Measurements from ENCODE around the gene RNF148. TPM values are rescaled to one million over a fixed set of nuclear protein-coding genes. Genes with fewer than 3 reads are reported as not detected.

RNF148 gene
- total and polyA plus RNA-seq, 7 donors: 0.09 to 1.4 (median 0.79) TPM; not detected in 3

DNA sequence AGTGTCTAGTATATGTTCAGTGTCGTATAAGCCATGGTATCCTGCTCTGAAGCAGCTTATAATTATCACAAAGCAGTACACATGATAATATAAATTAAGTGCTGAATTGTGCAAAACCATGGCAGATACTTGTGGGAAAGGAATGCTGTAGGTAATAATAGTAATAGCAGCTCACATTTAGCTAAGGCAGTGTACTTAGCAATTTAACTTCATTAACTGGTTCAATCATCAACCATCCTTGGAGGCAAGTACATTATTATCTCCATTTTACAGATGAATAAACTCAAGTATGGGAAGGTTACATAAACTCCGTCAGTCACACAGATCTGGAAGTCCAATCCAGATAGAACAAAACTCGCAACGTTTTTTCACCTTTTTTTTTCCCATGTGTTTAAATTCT is 21.6 kb upstream of the RNF148 start:
- TF ChIP-seq POLR2AphosphoS5 (IDR thresholded peaks at IDR 0.05): no peak
- TF ChIP-seq EP300 (IDR thresholded peaks at IDR 0.05): no peak
- TF ChIP-seq, protein P1, sequence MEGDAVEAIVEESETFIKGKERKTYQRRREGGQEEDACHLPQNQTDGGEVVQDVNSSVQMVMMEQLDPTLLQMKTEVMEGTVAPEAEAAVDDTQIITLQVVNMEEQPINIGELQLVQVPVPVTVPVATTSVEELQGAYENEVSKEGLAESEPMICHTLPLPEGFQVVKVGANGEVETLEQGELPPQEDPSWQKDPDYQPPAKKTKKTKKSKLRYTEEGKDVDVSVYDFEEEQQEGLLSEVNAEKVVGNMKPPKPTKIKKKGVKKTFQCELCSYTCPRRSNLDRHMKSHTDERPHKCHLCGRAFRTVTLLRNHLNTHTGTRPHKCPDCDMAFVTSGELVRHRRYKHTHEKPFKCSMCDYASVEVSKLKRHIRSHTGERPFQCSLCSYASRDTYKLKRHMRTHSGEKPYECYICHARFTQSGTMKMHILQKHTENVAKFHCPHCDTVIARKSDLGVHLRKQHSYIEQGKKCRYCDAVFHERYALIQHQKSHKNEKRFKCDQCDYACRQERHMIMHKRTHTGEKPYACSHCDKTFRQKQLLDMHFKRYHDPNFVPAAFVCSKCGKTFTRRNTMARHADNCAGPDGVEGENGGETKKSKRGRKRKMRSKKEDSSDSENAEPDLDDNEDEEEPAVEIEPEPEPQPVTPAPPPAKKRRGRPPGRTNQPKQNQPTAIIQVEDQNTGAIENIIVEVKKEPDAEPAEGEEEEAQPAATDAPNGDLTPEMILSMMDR (IDR thresholded peaks at IDR 0.05): no peak
- TF ChIP-seq POLR2A (IDR thresholded peaks at IDR 0.05): no peak
- no peak overlapping the region for H3K27ac ChIP-seq
- DNase-seq: no peak

DNA sequence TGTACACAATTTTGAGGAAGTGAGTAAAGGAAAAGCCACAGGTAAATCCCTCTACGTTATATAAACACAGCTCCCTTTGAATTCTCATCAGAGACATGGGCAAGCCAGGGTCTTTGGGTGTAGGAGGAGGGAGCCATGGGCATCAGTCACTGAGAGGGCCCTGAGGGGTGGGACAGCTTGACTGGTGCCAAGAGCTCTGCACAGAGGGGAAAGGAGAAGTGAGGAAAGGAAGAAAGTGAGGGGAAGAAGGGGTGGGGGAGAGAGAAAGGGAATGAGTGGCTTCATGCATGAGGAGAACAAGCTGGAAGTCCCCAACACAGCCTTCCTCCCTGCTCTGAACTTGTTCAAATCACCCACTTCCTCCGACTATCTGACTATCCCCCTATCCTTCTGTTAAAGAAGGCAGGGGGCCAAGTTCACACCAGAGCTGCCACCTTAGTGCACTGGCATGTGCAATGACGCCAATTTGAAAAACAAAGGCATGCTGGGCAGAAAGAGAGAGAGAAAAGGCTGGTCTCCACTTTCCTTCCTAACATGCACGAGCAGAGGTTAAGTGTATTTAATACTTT is 16.4 kb upstream of the RNF148 start:
- WGBS, 2 donors: 70 to 71% methylated on average over 4 of the region's 4 CpGs

More for the DNA sequence above, 21.6 kb upstream of the RNF148 start:
- intact Hi-C loops (cut with DNase I): no loop called here
- H3K9me3 ChIP-seq: no peaks in the 10 kb centered on the region
- H3K27me3 ChIP-seq: no peaks in the 10 kb centered on the region
- H3K4me3 ChIP-seq: no peak overlapping the region
- H3K4me1 ChIP-seq: no peaks in the 10 kb centered on the region
- WGBS, 2 donors: 88 to 92% methylated on average over 4 of the region's 4 CpGs
- no peaks in the 10 kb centered on the region for H3K36me3 ChIP-seq

DNA sequence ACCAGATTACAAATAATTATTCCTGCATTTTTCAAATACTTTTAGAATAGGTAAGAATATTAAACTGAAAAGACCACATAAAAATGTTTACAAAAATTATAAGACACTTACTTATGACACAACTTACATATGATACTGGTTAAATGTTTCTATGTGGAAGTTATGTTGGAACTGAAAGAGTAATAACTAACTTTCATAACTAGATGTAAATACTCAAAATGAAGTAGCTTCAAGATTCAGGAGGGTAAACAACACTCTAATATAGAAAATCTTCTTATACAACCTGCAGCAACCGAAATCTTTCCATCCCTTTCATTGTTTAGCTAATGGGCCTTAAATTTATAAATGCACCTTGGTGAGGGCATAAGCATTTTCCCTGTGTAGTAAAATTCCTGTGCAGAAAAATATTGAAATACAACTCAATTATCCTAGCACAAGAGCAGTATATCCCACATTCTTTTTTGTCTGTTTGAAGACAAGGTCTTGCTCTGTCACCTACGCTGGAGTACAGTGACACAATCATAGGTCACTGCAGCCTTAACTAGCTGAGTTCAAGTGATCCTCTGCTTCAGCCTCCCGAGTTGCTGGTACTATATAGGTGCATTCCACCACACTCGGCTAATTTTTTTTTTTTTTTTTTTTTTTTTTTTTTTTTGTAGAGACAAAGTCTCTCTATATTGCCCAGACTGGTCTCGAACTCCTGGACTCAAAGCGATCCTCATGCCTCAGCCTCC is 14.8 kb upstream of the RNF148 start:
- intact Hi-C loops (cut with DNase I): no loop called here
- H3K4me1 ChIP-seq: no peaks in the 10 kb centered on the region
- DNase-seq: no peak
- H3K4me3 ChIP-seq: no peak overlapping the region
- H3K9me3 ChIP-seq: no peaks in the 10 kb centered on the region
- H3K36me3 ChIP-seq: no peaks in the 10 kb centered on the region
- 91 to 95% methylated on average over 6 of the region's 6 CpGs for WGBS, 2 donors
- no peaks in the 10 kb centered on the region for H3K27me3 ChIP-seq
- no peak overlapping the region for H3K27ac ChIP-seq
- TF ChIP-seq EP300 (IDR thresholded peaks at IDR 0.05) (no peak), POLR2A (IDR thresholded peaks at IDR 0.05) (no peak), POLR2AphosphoS5 (IDR thresholded peaks at IDR 0.05) (no peak)
- TF ChIP-seq, protein P1 (IDR thresholded peaks at IDR 0.05): no peak

More for the DNA sequence above, 16.4 kb upstream of the RNF148 start:
- TF ChIP-seq POLR2AphosphoS5 (IDR thresholded peaks at IDR 0.05) (no peak), POLR2A (IDR thresholded peaks at IDR 0.05) (no peak), EP300 (IDR thresholded peaks at IDR 0.05) (no peak)
- TF ChIP-seq, protein P1 (IDR thresholded peaks at IDR 0.05): no peak
- H3K9me3 ChIP-seq: no peaks in the 10 kb centered on the region
- no peak overlapping the region for H3K4me3 ChIP-seq
- no peaks in the 10 kb centered on the region for H3K27me3 ChIP-seq
- no peak for DNase-seq
- H3K27ac ChIP-seq: no peak overlapping the region
- intact Hi-C loops (cut with DNase I): no loop called here
- no peaks in the 10 kb centered on the region for H3K36me3 ChIP-seq
- H3K4me1 ChIP-seq: no peaks in the 10 kb centered on the region

DNA sequence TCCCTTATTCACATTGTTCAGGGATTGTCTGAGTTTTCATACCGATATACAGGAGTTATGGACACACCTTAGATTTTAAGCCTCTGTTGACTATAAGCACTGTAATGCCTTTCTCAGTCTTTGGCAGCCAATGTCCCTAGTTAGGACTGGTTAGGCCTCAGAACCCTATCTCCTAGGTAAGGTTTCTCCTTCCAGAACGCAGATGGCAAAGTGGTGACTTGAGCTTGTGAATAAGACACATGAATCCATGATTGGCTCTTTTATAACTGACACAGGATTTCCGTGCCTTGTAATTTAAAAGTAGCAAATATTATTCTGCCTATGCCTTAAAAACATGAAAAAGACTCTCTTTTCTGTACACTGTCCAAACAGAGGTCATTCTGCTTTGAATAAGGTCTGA is 12.5 kb upstream of the RNF148 start:
- no peak for TF ChIP-seq POLR2AphosphoS5 (IDR thresholded peaks at IDR 0.05)
- TF ChIP-seq EP300 (IDR thresholded peaks at IDR 0.05): no peak
- TF ChIP-seq, protein P1 (IDR thresholded peaks at IDR 0.05): no peak
- no peak for TF ChIP-seq POLR2A (IDR thresholded peaks at IDR 0.05)
- no peak overlapping the region for H3K27ac ChIP-seq
- intact Hi-C loops (cut with DNase I): no loop called here
- no peaks in the 10 kb centered on the region for H3K27me3 ChIP-seq
- H3K36me3 ChIP-seq: no peaks in the 10 kb centered on the region
- no peaks in the 10 kb centered on the region for H3K9me3 ChIP-seq
- H3K4me1 ChIP-seq: no peaks in the 10 kb centered on the region
- no peak overlapping the region for H3K4me3 ChIP-seq
- 90 to 96% methylated on average over 3 of the region's 3 CpGs for WGBS, 2 donors
- DNase-seq: no peak

All from sigmoid colon (tissue), 7 donors.